Measurements from ENCODE around the gene CDC6.

DNA sequence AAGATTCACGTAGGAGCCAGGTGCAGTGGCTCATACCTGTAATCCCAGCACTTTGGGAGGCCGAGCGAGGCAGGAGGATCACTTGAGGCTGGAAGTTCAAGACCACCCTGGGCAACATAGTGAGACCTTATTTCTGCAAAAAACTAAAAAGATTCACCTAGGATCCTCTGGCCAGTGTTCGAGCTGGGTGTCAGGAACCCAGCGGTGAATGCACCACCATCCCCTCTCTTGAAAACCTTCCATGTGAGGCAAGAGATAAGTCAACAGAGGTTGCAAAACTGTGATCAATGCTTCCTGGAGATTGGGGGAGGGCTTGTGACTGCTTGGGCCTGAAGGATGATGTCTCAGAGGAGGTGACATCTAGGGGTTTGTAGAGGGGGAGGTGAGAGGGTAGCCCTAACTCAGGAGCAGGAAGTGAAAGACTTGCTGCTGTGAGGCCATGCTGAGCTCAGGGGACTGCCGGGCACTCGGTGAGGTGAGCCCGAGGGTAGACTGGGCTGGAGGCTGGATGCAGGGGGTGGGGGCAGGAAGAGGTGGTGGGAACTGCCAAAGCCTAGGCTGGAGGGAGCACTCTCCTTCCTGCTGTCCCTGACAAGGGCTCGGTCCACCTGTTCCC lies 65.2 kb downstream of the CDC6 start:
- no peak for TF ChIP-seq EZH2 (IDR thresholded peaks at IDR 0.05; ENCODE audit: insufficient read depth, poor library complexity, severe bottlenecking)
- no peak for TF ChIP-seq EZH2phosphoT487 (IDR thresholded peaks at IDR 0.05; ENCODE audit: insufficient read depth, low read depth)

Data from GM23248 (cell line).